Retinal pigment epithelial cell (primary cell): Measurements from ENCODE around the gene BDH2.

Experiments used
- DNase-seq: peaks from one replicate; pipeline ENCODE4 v3.0.0-alpha.2; 2010; ENCODE audit warnings: low read depth
- H3K4me3 ChIP-seq: 2 replicates; pipeline ENCODE4 v1.5.1; 2011; ENCODE audit warnings: mild to moderate bottlenecking, low read length, control low read depth, moderate library complexity
- TF ChIP-seq, protein P1 (sequence below): conservative IDR thresholded peaks from 2 replicates; pipeline ENCODE4 v1.5.1; 2011; ENCODE audit warnings: low read depth, low read length, control low read depth, inconsistent platforms

BDH2 gene

GRCh38 chr4:103098341-103098740 lies 1.3 kb downstream of the BDH2 start:
- TF ChIP-seq, protein P1, sequence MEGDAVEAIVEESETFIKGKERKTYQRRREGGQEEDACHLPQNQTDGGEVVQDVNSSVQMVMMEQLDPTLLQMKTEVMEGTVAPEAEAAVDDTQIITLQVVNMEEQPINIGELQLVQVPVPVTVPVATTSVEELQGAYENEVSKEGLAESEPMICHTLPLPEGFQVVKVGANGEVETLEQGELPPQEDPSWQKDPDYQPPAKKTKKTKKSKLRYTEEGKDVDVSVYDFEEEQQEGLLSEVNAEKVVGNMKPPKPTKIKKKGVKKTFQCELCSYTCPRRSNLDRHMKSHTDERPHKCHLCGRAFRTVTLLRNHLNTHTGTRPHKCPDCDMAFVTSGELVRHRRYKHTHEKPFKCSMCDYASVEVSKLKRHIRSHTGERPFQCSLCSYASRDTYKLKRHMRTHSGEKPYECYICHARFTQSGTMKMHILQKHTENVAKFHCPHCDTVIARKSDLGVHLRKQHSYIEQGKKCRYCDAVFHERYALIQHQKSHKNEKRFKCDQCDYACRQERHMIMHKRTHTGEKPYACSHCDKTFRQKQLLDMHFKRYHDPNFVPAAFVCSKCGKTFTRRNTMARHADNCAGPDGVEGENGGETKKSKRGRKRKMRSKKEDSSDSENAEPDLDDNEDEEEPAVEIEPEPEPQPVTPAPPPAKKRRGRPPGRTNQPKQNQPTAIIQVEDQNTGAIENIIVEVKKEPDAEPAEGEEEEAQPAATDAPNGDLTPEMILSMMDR = no peak
- no peak for DNase-seq
- peak overlapping the region; percentile 66 for H3K4me3 ChIP-seq

DNA sequence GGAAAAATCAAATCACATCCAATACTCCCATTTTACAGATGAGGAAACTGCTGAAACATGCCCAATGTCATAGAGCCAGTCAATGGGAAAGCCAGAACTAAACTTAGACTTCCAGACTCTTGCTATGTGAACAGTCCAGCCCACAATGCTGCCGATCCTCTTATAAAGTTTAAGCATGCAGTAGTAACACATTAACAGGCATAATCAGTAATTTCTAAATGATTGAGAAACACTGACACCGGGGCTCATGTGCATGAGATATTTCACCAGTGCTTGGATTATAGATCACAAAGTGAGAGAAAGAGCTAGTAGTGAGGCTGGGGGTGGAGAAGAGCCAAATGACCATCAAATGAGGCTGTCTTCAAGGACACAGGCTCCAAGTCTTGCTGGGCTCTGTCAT lies 2.5 kb downstream of the BDH2 start:
- H3K4me3 ChIP-seq = no peak overlapping the region
- TF ChIP-seq, protein P1 = no peak

DNA sequence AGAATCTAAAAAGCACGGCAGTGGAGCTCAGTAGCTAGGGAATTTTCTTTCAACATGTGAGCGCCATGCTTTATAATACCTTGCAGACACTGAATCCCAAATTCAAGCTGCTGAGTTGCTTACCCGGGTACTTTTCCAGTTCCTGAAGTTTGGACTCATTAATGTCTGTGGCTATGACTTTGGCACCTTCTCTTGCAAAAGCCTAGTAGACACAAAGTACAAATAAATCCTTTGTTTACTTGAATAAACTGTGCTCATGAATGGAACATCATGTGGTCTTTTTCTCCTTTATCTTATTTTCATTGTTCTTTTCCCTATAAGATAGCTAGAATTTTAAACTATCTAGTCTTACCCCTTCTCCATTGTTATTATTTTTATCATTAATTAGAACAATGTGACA lies 4.6 kb downstream of the BDH2 start:
- no peak for DNase-seq
- TF ChIP-seq, protein P1 = no peak
- no peak overlapping the region for H3K4me3 ChIP-seq

More for the DNA sequence above, 2.5 kb downstream of the BDH2 start:
- DNase-seq = no peak

- H3K4me3 ChIP-seq = no peak overlapping the region
- no peak for DNase-seq
- TF ChIP-seq, protein P1 = no peak
Observed at GRCh38 chr4:103092245-103092644, 7.4 kb downstream of the BDH2 start.

DNA sequence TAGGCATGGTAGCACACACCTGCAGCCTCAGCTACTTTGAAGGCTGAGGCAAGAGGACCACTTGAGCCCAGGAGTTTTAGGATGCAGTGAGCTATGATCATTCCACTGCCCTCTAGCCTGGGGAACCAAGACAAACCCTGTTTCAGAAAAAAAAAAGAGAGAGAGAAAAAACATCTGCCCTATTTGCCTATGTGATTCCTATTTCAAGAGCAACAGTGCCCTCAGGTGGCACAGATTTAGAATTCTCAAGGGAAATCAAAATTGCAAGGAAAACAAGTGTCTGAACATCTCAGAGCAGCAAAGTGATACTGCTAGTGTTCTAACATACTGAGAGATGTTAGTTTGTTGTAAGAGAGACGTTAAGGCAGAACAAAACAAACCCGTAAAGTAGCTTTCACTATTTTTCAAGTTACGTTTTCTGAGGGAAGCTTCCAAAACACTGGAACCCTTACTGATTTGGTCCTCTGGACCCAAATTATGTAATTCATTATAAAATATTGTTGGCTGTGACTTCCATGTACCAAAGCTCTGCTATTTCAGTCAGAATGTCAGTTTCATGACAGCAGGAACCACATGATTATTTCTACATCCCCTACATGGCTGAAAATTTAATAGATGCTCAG lies 7.9 kb downstream of the BDH2 start:
- no peak for DNase-seq
- TF ChIP-seq, protein P1 = peak; percentile 65
- H3K4me3 ChIP-seq = no peak overlapping the region

- TF ChIP-seq, protein P1 = no peak
- no peak for DNase-seq
- no peak overlapping the region for H3K4me3 ChIP-seq
Observed at GRCh38 chr4:103089481-103089880, 10.2 kb downstream of the BDH2 start.

- DNase-seq = peak; percentile 98
- H3K4me3 ChIP-seq = no peak overlapping the region
Observed at GRCh38 chr4:103086551-103086950, 13.1 kb downstream of the BDH2 start.

More at GRCh38 chr4:103086551-103086950, 13.1 kb downstream of the BDH2 start:
- TF ChIP-seq, protein P1 = no peak
